Ascending aorta (tissue), 2 donors: Measurements from ENCODE around the gene RNPS1. TPM values are rescaled to one million over a fixed set of nuclear protein-coding genes. Genes with fewer than 3 reads are reported as not detected.

ENCODE experiments used
- DNase-seq, 2 donors: peaks; one replicate each; pipeline ENCODE4 v3.0.0-alpha.2; 2019; ENCODE audit warnings: low spot score in 2 of 2
- H3K27ac ChIP-seq, 2 donors: fragments of 200-600 bp; sonication (generic); one replicate each; pipeline ENCODE4 v1.5.1; 2016 to 2017; ENCODE audit warnings: mild to moderate bottlenecking in 1 of 2
- H3K27me3 ChIP-seq: fragments of 200-600 bp; sonication (generic); one replicate; pipeline ENCODE4 v1.5.1; 2017
- H3K36me3 ChIP-seq, 2 donors: fragments of 200-600 bp; sonication (generic); one replicate each; pipeline ENCODE4 v1.5.1; 2016
- H3K4me1 ChIP-seq, 2 donors: fragments of 200-600 bp; sonication (generic); one replicate each; pipeline ENCODE4 v1.5.1; 2016 to 2017; ENCODE audit warnings: mild to moderate bottlenecking in 1 of 2
- H3K4me3 ChIP-seq, 2 donors: fragments of 200-600 bp; sonication (generic); one replicate each; pipeline ENCODE4 v1.5.1; 2016 to 2017; ENCODE audit warnings: mild to moderate bottlenecking in 1 of 2
- H3K9me3 ChIP-seq, 2 donors: fragments of 200-600 bp; sonication (generic); one replicate each; pipeline ENCODE4 v1.5.1; 2016
- intact Hi-C: fragments of 100-400 bp; cut with DNase I; formaldehyde crosslinking; loops from one replicate; pipeline ENCODE4 v1.15.1; 2023
- total RNA-seq: library from RNA; depleted of rRNA; stranded (reverse); fragments of >200 nt; gene quantifications from one replicate; pipeline ENCODE4 v1.1.0, GENCODE V29; 2016
- TF ChIP-seq, protein P1 (sequence below), 3 experiments: fragments of 200-600 bp in 2 of 3; fragments of 450-650 bp in 1 of 3; sonication (generic) in 2 of 3; IDR thresholded peaks; one replicate each; pipeline ENCODE4 v1.5.1; 2016 to 2019; ENCODE audit warnings: antibody characterized with exemption in 3 of 3, mild to moderate bottlenecking in 1 of 3, moderate library complexity in 1 of 3

Gene RNPS1
- total RNA-seq, 1 donor from 2014 or later = 134 TPM

DNA sequence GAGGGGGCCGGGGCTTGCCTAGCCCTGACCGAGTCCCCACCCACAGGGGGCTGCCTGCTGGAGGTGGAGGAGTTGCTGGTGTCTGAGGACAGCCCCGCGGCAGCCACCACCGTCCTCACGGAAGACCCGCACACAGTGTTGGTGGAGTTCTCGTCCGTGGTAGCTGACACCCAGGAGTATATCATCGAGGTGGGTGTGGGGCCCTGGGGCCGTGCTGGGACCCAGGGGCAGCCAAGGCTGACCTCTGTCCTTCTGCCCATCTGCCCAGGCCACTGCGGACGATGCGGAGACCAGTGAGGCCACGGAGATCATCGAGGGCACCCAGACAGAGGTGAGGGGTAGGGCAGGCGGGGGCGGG lies 33.1 kb downstream of the RNPS1 start:
- Histone ChIP-seq H3K36me3 (peaks cover 61 to 62% of the 10 kb centered on the region in 2 donors), H3K27ac (no peak overlapping the region), H3K27me3 (peaks cover 6% of the 10 kb centered on the region), H3K4me1 (peaks cover 8 to 10% of the 10 kb centered on the region in 2 donors), H3K9me3 (no peaks in the 10 kb centered on the region), H3K4me3 (no peak overlapping the region)
- TF ChIP-seq, protein P1, sequence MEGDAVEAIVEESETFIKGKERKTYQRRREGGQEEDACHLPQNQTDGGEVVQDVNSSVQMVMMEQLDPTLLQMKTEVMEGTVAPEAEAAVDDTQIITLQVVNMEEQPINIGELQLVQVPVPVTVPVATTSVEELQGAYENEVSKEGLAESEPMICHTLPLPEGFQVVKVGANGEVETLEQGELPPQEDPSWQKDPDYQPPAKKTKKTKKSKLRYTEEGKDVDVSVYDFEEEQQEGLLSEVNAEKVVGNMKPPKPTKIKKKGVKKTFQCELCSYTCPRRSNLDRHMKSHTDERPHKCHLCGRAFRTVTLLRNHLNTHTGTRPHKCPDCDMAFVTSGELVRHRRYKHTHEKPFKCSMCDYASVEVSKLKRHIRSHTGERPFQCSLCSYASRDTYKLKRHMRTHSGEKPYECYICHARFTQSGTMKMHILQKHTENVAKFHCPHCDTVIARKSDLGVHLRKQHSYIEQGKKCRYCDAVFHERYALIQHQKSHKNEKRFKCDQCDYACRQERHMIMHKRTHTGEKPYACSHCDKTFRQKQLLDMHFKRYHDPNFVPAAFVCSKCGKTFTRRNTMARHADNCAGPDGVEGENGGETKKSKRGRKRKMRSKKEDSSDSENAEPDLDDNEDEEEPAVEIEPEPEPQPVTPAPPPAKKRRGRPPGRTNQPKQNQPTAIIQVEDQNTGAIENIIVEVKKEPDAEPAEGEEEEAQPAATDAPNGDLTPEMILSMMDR (IDR thresholded peaks at IDR 0.05) = no peak
- no peak for DNase-seq
- intact Hi-C loops = no loop called here

DNA sequence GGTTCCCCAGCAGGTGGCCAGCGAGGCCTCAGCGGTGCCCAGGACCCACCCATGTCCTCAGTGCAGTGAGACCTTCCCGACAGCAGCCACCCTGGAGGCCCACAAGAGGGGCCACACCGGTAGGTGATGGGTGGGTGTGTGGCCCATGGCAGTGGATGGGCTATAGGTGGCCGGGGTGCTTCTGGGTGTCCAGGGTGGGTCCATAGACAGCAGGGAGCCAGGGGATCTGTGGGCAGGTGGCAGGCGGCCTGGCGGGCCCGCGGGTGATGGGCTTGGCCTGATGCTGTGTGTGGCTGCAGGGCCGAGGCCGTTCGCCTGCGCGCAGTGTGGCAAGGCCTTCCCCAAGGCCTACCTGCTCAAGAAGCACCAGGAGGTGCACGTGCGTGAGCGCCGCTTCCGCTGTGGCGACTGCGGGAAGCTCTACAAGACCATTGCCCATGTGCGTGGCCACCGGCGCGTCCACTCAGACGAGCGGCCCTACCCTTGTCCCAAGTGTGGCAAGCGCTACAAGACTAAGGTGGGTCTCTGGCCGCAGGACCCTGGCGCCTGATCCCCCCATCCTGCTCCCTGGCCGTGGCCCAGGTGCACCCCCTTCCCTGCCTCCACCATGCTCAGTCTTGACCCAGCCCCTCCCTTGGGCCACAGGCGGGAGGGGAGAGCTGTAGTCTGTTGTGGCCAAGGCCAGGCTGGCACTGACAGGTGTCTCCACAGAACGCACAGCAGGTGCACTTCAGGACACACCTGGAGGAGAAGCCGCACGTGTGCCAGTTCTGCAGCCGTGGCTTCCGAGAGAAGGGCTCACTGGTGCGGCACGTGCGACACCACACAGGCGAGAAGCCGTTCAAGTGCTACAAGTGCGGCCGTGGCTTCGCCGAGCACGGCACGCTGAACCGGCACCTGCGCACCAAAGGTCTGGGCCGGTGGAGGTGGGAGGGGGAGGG lies 33.8 kb downstream of the RNPS1 start:
- H3K4me1 ChIP-seq = peaks cover 8 to 10% of the 10 kb centered on the region in 2 donors
- H3K27me3 ChIP-seq = peaks cover 6% of the 10 kb centered on the region
- intact Hi-C loops = no loop called here

DNA sequence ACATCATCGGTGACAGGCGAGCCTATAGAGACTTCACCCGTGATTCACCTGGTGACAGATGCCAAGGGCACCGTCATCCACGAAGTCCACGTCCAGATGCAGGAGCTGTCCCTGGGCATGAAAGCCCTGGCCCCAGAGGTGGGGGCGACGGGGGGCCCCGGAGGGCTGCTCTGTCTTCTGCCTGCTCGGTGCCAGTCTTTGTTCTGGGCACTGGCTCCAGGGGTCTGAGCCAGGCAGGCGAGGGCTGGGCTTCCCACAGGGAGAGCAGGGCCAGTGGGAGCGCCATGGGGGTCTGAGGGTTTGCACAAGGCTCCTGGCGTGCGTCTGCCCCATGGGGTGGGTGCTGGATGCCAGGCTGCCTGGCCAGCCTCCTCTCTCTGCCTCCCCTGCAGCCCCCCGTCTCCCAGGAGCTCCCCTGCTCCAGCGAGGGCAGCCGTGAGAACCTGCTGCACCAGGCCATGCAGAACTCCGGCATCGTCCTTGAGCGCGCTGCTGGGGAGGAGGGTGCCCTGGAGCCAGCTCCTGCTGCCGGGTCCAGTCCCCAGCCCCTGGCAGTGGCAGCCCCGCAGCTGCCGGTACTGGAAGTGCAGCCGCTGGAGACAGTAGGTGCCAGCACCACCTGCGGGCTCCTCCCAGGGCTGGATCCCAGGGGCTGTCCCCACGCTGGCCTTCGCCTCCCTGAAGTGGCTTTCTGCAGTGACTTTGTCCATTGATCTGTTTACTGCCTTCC lies 34.7 kb downstream of the RNPS1 start:
- H3K4me3 ChIP-seq = no peak overlapping the region
- TF ChIP-seq, protein P1 (IDR thresholded peaks at IDR 0.05) = no peak
- H3K9me3 ChIP-seq = no peaks in the 10 kb centered on the region
- peaks cover 77 to 78% of the 10 kb centered on the region in 2 donors for H3K36me3 ChIP-seq
- no peak for DNase-seq
- H3K27me3 ChIP-seq = peaks cover 6% of the 10 kb centered on the region
- no peak overlapping the region for H3K27ac ChIP-seq
- peaks cover 8 to 10% of the 10 kb centered on the region in 2 donors for H3K4me1 ChIP-seq
- intact Hi-C loops = no loop called here

More for the DNA sequence above, 33.8 kb downstream of the RNPS1 start:
- H3K4me3 ChIP-seq = no peak overlapping the region
- peaks cover 68% of the 10 kb centered on the region in 2 donors for H3K36me3 ChIP-seq
- H3K9me3 ChIP-seq = no peaks in the 10 kb centered on the region
- no peak overlapping the region for H3K27ac ChIP-seq
- no peak for DNase-seq
- TF ChIP-seq, protein P1 (IDR thresholded peaks at IDR 0.05) = no peak

DNA sequence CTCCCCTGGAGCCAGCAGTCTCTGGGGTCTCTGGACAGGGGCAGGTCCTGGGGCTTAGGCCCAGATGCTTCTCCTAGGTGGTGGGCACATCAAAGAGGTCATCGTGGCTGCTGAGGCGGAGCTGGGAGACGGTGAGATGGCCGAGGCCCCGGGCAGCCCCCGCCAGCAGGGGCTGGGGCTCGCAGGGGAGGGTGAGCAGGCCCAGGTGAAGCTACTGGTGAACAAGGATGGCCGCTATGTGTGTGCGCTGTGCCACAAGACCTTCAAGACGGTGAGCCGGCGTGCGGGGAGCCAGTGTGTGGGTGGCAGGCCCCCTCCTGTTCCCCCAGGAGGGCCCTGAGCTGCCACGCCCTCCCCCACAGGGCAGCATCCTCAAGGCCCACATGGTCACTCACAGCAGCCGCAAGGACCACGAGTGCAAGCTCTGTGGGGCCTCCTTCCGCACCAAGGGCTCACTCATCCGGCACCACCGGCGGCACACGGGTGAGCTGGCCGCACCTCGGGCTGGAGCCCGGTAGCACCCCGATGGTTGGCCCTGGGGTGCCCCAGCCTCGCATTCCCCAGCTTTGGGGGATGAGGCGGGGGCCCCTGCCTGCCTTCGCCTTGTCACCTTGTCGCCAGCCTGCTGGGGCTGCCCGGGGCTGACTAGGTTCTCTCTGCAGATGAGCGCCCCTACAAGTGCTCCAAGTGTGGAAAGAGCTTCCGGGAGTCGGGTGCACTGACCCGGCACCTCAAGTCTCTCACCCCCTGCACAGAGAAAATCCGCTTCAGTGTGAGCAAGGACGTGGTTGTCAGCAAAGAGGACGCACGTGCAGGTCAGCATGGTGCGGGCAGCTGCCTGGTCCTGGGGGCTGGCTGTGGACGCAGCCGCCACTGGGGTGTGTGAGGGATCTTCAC lies 35.6 kb downstream of the RNPS1 start:
- H3K4me3 ChIP-seq = no peak overlapping the region
- TF ChIP-seq, protein P1 (IDR thresholded peaks at IDR 0.05) = no peak
- H3K27ac ChIP-seq = no peak overlapping the region
- H3K27me3 ChIP-seq = peaks cover 6% of the 10 kb centered on the region
- intact Hi-C loops = no loop called here
- H3K36me3 ChIP-seq = peaks cover 82% of the 10 kb centered on the region in 2 donors
- no peaks in the 10 kb centered on the region for H3K9me3 ChIP-seq
- DNase-seq = no peak
- peaks cover 8 to 10% of the 10 kb centered on the region in 2 donors for H3K4me1 ChIP-seq
